Upper lobe of left lung (tissue), 4 donors: ENCODE results near the gene YARS2.

Experiments
- POLR2A ChIP-seq, 4 donors: fragments of 450-650 bp; IDR thresholded peaks; one replicate each; pipeline ENCODE4 v1.5.1; 2016 to 2017; ENCODE audit warnings: antibody characterized with exemption in 4 of 4, mild to moderate bottlenecking in 2 of 4
- POLR2AphosphoS5 ChIP-seq, 2 donors: sonication (generic); formaldehyde crosslinking; IDR thresholded peaks; one replicate each; pipeline ENCODE4 v1.5.1; 2017; ENCODE audit warnings: antibody characterized with exemption in 2 of 2

DNA sequence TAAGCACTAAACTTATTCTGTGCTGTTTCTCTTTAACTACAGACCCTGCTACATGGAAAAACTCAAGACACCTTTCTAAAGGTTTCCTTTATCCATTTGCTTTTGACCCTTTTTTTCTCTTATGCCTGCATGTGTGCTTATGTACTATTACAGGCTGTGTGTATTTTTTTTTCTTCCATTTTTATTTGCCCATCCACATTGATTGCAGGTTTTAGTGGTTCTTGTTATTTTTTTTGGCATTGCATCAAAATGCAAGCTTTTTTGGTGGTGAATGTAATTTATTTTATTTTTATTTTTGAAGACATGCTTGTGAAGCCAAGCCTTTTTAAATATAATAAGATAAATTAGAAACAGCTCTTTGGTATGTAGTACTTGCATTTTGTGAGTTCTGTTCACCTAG lies 49.9 kb downstream of the YARS2 start:
- TF ChIP-seq POLR2A (IDR thresholded peaks at IDR 0.05) (no peak), POLR2AphosphoS5 (IDR thresholded peaks at IDR 0.05) (no peak)
